NB4 (cell line): ENCODE data around the gene MAGEC3.

Experiments used
- DNase-seq: peaks from one replicate; pipeline ENCODE4 v3.0.0; 2010; ENCODE audit warnings: low read depth
- H3K4me3 ChIP-seq: one replicate; pipeline ENCODE4 v1.5.1; 2011; ENCODE audit warnings: mild to moderate bottlenecking, low read depth, low read length, moderate library complexity
- CTCF ChIP-seq: IDR thresholded peaks from one replicate; pipeline ENCODE4 v1.5.1; 2012; ENCODE audit warnings: low read depth, low read length
- MAX ChIP-seq: IDR thresholded peaks from 2 replicates; pipeline ENCODE4 v1.6.1; 2011; ENCODE audit warnings: low read depth, low read length
- MYC ChIP-seq: IDR thresholded peaks from 2 replicates; pipeline ENCODE4 v1.6.1; 2011; ENCODE audit warnings: low read depth, low read length
- POLR2A ChIP-seq: IDR thresholded peaks from 2 replicates; pipeline ENCODE4 v1.6.1; 2011; ENCODE audit warnings: mild to moderate bottlenecking; ENCODE audit not compliant: insufficient read length; ENCODE audit errors: extremely low read depth

The MAGEC3 gene, protein sequence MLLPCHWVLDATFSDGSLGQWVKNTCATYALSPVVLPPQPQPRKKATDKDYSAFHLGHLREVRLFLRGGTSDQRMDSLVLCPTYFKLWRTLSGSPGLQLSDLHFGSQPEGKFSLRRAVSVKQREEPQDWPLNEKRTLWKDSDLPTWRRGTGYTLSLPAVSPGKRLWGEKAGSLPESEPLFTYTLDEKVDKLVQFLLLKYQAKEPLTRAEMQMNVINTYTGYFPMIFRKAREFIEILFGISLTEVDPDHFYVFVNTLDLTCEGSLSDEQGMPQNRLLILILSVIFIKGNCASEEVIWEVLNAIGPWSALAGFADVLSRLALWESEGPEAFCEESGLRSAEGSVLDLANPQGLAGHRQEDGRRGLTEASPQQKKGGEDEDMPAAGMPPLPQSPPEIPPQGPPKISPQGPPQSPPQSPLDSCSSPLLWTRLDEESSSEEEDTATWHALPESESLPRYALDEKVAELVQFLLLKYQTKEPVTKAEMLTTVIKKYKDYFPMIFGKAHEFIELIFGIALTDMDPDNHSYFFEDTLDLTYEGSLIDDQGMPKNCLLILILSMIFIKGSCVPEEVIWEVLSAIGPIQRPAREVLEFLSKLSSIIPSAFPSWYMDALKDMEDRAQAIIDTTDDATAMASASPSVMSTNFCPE

DNA sequence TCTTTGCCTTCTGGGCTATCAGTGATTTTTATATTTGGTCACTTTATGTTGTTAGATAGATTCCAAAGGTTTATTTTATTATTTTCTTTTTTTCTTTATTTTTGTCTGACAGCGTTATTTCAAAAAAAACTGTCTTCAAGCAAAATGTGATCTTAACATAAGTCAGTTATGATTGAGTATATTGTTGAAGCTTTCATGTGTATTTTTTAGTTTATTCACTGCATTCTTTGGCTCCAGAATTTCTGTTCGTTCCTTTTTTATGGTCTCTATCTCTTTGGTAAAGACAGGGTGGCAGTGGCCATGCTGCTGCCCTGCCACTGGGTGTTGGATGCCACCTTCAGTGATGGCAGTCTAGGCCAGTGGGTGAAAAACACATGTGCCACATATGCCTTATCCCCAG, at the start of gene MAGEC3:
Gene MAGEC3, plus strand, starts transcription at position 301 of the 400 bp plus-strand sequence. Its CDS starts 0 bp downstream, at position 301.
- TF ChIP-seq CTCF (no peak), MYC (no peak), MAX (no peak), POLR2A (no peak)

DNA sequence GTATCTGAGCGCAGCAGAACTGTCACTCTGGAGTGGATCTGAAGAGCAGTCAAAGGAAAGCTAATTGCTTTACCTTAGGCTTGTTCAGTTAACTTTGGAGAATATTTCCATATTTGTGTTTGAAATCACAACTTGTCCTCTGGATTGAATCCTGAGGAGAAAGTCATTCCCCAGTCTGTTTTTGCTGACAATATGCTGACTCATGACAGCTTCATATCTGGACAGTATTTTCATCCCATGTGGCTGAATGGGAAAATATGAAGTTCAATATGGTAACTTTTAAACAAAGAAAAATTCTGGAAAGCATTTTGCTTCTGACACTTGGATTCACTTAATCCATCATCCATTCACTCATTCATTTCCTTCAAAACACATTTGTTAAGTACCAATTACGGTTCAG, 46.3 kb upstream of the MAGEC3 start:
- TF ChIP-seq MAX (no peak), MYC (no peak), CTCF (no peak), POLR2A (no peak)
- DNase-seq, result no peak
- no peak overlapping the region for H3K4me3 ChIP-seq

More for the DNA sequence above, at the start of gene MAGEC3:
- no peak within 1 kb of the TSS for H3K4me3 ChIP-seq
- no peak for DNase-seq

- no peak for TF ChIP-seq POLR2A
- TF ChIP-seq MYC, result no peak
- TF ChIP-seq MAX, result no peak
- TF ChIP-seq CTCF, result no peak
- no peak overlapping the region for H3K4me3 ChIP-seq
Observed at GRCh38 chrX:141811438-141811837, 26.7 kb upstream of the MAGEC3 start.

GRCh38 chrX:141814213-141814857, 23.8 kb upstream of the MAGEC3 start:
- DNase-seq, result no peak
- no peak for TF ChIP-seq MAX
- TF ChIP-seq MYC, result no peak
- no peak for TF ChIP-seq POLR2A
- no peak for TF ChIP-seq CTCF

More at GRCh38 chrX:141811438-141811837, 26.7 kb upstream of the MAGEC3 start:
- no peak for DNase-seq

GRCh38 chrX:141815904-141816303, 22.2 kb upstream of the MAGEC3 start:
- TF ChIP-seq POLR2A, result no peak
- no peak for TF ChIP-seq CTCF
- TF ChIP-seq MAX, result no peak
- TF ChIP-seq MYC, result no peak
- no peak overlapping the region for H3K4me3 ChIP-seq
- no peak for DNase-seq

More at GRCh38 chrX:141814213-141814857, 23.8 kb upstream of the MAGEC3 start:
- H3K4me3 ChIP-seq, result no peak overlapping the region
